Endothelial cell of hepatic sinusoid (primary cell): ENCODE measurements around the gene LEMD2.

Experiments used
- in situ Hi-C: cut with HindIII; loops from 2 replicates; pipeline ENCODE4 v1.10.0; 2017; ENCODE audit warnings: low sequenced_read_pairs

The LEMD2 gene

GRCh38 chr6:33761922-33762629, 26.9 kb downstream of the LEMD2 start:
- in situ Hi-C loops: loop anchor here (5.0 to 25.0 kb wide), 2 partner anchors 55 to 375 kb away; partner anchors contain the start of gene GRM4

GRCh38 chr6:33761581-33761921, 27.4 kb downstream of the LEMD2 start:
- in situ Hi-C loops: loop anchor here (5.0 to 25.0 kb wide), 2 partner anchors 56 to 376 kb away; partner anchors contain the start of gene GRM4

DNA sequence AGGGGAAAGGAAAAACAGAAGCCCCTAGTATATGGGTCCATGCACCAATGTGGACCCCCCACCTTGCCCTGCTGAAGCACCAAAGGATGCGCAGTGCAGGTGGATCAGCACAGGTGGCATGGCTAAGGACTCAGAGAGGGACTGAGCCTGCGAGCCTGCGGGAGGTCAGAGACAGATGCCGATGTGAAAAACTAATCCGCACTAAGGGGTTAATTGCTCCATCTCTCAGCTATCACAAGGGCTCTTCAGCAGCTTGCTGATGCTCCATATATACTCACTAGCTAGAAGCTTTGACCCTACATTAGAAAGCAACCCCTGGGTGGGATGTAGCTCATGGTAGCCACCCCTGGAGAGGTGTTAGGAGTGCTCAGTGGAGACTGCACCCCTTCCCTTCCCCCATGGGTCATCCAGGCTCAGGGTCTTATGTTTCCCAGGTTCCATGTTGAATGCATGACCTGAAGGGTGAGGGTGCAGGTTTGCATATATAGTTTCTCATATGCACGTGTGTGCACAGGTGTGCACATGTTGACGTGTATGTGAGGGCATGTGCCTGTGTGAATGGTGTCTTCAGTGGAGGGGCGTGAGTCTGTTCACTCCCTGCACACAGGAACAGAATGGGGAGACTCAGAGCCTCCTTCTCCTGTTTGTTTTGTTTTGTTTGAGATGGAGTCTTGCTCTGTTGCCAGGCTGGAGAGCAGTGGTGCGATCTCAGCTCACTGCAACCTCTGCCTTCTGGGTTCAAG, 28.9 kb downstream of the LEMD2 start:
- in situ Hi-C loops: loop anchor here (5.0 to 25.0 kb wide), 2 partner anchors 57 to 377 kb away; partner anchors contain the start of gene GRM4

DNA sequence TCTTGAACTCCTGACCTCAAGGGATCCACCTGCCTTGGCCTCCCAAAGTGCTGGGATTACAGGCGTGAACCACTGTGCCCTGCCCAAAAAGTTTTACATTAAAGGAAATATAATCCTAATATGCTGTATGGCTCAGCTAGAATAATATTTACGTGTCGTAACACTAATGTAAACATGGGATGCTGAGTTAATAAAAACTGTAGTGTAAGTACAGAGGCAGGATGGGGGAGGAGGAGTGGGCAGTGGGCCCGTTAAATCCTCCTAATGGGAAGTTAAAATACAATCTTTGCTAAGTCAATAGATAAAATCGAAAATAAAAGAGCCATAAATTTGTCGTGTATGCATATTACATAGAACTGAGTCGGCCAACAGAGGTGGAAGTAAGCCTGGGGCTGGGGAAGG, 30.1 kb downstream of the LEMD2 start:
- in situ Hi-C loops: loop anchor here (25.0 kb wide), 1 partner anchor 378 kb away; the partner anchor contains the start of gene GRM4

DNA sequence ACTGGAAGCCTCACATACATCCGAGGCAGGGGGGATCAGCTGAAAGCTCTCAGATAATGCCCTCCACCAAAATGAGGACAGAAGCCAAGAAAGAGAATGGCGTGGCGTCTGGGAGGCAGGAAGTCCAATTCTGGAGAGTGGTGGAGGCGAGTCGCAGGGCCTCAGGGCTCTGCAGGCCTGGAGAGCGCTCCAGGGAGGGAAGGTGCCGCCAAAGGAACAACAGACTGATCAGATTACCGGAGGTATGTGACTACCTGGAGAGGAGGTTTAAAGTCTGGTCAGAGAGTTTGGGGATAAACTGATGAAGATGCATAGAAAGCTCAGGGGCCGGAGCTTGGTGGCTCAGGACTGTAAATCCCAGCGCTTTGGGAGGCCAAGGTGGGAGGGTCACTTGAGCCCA, 31.0 kb downstream of the LEMD2 start:
- in situ Hi-C loops: loop anchor here (25.0 kb wide), 1 partner anchor 379 kb away; the partner anchor contains the start of gene GRM4

DNA sequence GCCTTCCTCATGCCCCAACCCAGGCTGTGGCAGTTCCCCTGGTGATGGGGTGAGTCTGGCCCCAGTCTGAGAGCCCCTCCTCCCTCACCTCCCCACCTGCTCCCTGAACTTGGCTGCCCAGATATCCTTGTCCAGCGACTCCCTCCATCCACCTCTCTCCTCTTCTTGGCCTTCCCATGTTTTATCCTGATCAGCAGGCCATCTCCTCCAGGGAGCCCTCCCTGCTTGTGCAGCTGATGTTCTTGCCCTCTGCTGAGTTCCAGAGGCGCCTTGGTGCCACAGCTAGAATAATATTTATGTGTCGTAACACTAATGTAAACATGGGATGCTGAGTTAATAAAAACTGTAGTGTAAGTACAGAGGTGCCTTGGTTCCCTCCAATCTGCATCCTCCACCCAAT, 31.8 kb downstream of the LEMD2 start:
- in situ Hi-C loops: loop anchor here (25.0 kb wide), 1 partner anchor 380 kb away; the partner anchor contains the start of gene GRM4

- in situ Hi-C loops: loop anchor here (25.0 kb wide), 1 partner anchor 381 kb away; the partner anchor contains the start of gene GRM4
Measured at GRCh38 chr6:33756211-33756954, 32.5 kb downstream of the LEMD2 start.

DNA sequence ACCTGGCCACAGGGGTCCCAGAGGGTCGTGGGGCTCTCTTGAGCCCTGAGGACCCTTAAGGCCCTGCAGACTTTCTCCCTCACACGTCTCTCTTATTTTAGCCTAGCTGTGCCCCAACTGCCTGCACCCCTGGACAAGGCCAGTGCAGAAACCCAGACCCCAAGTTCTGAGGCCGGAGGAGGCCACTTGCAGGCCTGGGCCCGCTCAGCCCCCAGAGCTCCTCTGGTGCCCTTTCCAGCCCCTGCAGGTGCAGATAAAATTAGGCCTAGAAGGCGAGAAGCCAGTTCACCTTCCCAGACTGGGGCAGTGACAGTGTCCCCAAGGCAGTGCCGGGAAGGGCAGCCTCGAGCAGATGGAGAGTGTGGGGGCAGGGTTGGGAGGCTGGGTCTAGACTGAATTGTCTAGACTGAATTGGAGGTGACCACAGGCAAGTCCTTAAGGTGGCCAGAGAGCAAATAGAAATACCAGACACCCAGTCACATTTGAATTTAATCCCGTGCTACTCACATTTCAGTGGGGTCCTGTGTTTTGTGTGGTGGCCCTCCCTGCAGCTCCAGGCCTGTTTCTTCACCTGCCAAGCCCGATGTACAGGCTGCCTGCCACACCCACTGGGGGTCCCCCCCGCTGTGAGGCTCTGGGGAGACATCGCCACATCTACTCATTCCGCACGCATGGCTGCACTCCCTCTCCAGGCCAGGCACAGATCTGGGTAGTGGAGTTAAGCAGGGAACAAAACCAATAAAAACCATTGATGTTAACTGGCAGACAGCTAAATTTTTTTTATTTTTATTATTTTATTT, 33.7 kb downstream of the LEMD2 start:
- in situ Hi-C loops: loop anchor here (25.0 kb wide), 1 partner anchor 382 kb away; the partner anchor contains the start of gene GRM4

DNA sequence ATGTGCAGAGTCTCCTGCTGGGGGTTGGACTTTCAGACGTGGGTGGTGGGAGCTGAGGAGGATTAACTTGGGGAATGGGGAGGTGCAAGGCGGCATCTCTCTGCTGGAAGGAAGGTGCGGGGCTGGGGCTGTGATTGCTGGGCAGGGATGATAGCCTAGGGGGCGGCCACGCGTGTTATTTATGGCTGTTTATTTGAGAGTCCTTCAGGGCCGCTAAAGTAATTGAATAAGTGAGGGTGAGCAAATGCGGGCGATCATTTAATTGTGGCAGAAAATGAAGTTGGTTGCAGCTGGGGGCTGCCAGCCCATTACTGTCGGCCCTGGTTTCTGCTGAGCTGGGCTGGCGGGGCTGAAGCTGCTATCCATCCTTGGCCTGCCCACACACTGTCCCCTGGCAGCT, 34.7 kb downstream of the LEMD2 start:
- in situ Hi-C loops: loop anchor here (25.0 kb wide), 1 partner anchor 383 kb away; the partner anchor contains the start of gene GRM4

DNA sequence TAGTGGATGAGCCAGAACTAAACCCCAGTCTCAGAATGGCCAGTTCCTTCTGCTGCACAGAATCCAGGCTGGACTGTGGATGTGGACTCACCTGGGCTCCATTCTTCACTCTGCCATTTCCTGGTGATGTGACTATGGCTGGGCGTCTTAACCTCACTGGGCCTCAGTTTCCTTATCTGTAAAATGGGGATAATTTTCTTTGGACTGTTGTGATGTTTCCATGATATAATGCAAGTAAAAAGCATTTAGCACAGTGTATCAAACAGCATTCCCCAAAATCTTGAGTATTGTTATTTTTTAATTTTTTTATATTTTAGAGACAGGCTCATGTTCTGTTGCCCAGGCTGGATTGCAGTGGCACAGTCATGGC, 36.3 kb downstream of the LEMD2 start:
- in situ Hi-C loops: loop anchor here (25.0 kb wide), 1 partner anchor 385 kb away; the partner anchor contains the start of gene GRM4

- in situ Hi-C loops: loop anchor here (25.0 kb wide), 1 partner anchor 385 kb away; the partner anchor contains the start of gene GRM4
Measured at GRCh38 chr6:33751771-33752645, 36.9 kb downstream of the LEMD2 start.

DNA sequence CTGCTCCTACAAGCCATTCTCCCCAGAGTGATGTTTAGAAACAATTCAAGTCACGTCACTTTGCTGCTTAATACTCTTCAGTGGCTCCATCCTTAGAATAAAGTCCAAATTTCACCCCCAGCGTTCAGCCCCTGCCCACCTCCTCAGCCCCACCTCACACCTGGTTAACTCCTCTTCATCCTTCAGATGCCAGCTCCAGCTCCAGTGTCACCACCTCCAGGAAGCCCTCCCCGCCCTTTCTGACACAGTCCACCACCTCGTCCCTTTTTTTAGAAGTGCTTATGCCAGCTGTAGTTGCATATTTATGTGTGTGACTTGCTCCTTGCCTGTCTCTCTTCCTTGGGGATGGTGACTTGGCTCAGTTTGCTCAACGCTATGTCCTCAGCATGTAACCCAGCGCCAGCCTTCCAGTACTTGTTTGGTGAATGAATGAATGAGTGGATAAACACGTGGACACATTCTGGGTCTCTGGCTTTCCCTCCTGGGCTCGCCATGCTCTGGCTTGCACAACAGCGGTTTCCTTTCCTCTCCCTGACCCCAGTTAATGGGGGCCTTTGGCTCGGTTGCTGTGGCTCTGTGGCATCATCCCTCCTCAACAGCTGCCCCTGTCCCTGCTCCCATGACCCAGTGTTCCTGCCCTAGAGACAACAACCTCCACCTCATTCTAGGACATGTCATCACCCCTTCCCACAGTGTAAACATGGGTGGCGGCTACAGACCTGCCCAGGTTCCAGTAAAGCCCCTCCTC, 38.5 kb downstream of the LEMD2 start:
- in situ Hi-C loops: loop anchor here (25.0 kb wide), 1 partner anchor 387 kb away; the partner anchor contains the start of gene GRM4

DNA sequence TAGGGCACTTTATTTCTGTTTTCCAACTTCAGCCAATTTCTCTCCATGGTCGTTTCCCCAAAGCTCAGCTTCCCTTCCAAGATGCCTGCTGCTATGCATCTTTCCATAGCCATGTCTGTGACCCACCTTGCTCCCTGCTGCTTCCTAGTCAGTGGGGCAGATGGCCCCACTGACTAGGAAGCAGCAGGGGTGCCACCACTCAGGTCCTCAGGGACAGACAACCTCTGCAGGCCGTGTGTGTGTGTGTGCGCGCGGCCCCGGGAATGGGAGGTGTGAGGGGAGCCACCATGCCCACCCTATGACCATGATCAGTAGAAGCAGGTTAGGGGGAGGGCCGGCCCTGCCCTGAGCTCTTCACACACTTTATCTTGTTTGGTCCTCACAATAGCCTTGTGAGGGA, 39.5 kb downstream of the LEMD2 start:
- in situ Hi-C loops: no loop called here

DNA sequence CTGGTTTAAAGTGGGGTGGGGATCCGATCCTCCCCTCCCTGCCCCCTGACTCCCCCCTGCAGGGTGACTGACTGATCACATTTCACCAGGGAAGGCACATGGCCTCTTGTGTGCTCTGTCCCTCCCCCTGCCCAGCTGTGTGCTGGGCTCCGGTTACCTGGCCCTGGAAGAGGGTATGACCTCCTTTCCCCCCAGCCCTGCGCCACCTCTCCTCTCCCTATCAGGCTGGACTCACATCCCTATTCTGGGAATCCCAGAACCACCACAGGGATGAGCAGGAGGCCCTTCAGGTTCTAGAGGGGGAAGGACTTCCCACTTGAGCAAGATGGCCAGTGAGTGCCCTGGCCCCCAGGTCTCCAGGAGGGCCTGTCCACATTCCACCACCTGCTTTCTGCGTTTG, 40.1 kb downstream of the LEMD2 start:
- in situ Hi-C loops: no loop called here

DNA sequence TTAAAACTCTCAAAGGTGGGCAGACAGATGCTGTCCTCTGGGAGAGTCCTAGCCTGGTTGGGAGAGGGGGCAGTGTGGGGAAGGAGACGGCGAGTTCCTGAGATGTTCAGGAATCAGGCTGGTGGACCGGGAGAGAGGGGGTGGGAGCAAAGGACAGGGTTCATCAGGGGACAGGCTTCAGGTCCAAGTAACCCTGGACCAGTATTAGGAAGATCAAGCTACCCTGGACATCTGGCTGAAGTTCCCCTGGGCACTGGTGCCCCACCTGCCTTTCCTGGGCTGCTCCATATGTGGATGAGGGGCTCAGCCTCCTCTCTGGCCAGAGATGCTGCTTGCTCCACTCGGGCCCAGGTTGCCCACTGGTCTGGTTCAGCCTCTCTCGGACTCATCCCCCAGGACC, 41.1 kb downstream of the LEMD2 start:
- in situ Hi-C loops: no loop called here

DNA sequence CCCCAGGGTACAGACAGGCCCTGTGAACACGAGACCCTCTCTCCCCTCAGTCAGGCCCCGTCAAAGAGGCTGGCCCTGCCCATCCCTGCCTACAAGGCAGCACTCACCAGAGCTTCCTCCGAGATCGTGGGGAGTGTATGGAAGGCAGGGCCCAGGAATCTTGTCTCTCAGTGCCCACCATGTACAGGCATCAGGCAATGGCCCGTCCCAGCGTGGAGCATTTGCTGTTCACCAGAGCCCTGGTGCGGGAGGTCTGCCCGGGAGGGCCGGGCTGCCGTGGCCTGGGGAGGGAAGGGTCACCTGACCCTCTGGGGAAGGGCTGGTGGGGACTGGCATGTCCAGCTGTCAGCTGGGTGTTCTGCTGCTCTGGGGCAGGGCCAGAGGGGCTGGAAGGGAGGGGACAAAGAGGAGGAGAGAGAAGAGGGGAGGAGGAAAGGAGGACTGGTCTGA, 42.3 kb downstream of the LEMD2 start, which contains the start of gene IP6K3:
IP6K3 (minus strand) TSS at position 255 of the 450 bp plus-strand sequence. CDS start 11,429 bp downstream, outside the sequence.
- in situ Hi-C loops: no loop called here

DNA sequence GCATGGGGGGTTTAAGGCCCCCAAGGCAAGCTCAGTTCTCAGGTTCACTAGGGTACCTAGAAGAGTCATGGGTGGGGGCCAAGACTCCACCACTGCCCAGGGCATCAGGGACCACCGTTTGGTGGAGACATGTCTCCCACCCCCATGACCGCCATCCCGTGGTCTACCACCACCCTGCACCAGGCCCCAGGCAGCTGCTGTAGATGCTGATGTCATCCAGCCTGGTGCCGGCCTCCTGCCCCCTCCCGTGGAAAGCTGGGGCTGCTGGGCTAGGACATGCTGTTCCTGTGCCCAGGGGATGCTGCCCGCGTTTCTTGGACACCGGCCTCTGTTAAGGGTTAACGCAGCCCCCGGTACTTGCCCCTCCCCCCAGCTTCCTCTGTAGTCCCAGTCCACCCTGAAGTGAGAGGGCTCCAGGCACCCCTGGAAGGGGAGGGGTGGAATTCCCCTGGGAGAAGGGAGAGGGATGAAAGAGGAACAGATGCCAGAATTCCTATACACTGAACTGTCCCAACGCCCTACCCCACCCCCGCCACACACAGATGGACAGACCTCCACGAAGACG, 42.8 kb downstream of the LEMD2 start:
- in situ Hi-C loops: no loop called here

GRCh38 chr6:33745548-33745947, 43.4 kb downstream of the LEMD2 start:
- in situ Hi-C loops: no loop called here
